Sigmoid colon (tissue), 4 donors: ENCODE measurements around the gene GZMA.

Source experiments
- CTCF ChIP-seq, 4 experiments: fragments of 450-650 bp in 3 of 4; fragments of 200-600 bp in 1 of 4; IDR thresholded peaks; one replicate each; pipeline ENCODE4 v1.5.1; 2016 to 2019; ENCODE audit warnings: antibody characterized with exemption in 4 of 4, mild to moderate bottlenecking in 3 of 4, moderate library complexity in 2 of 4
- EP300 ChIP-seq, 4 donors: sonication (generic); formaldehyde crosslinking; IDR thresholded peaks; one replicate each; pipeline ENCODE4 v1.6.1; 2017; ENCODE audit warnings: antibody characterized with exemption in 4 of 4
- POLR2A ChIP-seq, 2 donors: fragments of 450-650 bp; IDR thresholded peaks; one replicate each; pipeline ENCODE4 v1.6.1; 2016; ENCODE audit warnings: antibody characterized with exemption in 2 of 2, mild to moderate bottlenecking in 2 of 2, moderate library complexity in 2 of 2
- POLR2AphosphoS5 ChIP-seq, 4 donors: sonication (generic); formaldehyde crosslinking; IDR thresholded peaks; one replicate each; pipeline ENCODE4 v1.6.1; 2017; ENCODE audit warnings: antibody characterized with exemption in 4 of 4

- TF ChIP-seq POLR2AphosphoS5 (IDR thresholded peaks at IDR 0.05) (no peak), CTCF (IDR thresholded peaks at IDR 0.05) (no peak), POLR2A (IDR thresholded peaks at IDR 0.05) (no peak), EP300 (IDR thresholded peaks at IDR 0.05) (no peak)
These were observed 37.9 kb upstream of the GZMA start for GRCh38 chr5:55064523-55064922.
